ENCODE measurements around the gene KCNIP1. TPM values are rescaled to one million over a fixed set of nuclear protein-coding genes. Genes with fewer than 3 reads are reported as not detected.

The KCNIP1 gene
- total RNA-seq, 1 experiment from 2014 or later, result not detected

GRCh38 chr5:170511551-170512258 lies 7.9 kb downstream of the KCNIP1 start:
- no peaks in the 10 kb centered on the region for H3K4me1 ChIP-seq (ENCODE audit: insufficient read depth, low read length)
- no peaks in the 10 kb centered on the region for H3K9me2 ChIP-seq (replicated peaks; ENCODE audit: low read length)
- ChIA-PET POLR2A (ENCODE audit: unreplicated experiment) (interaction anchor here (0.7 kb wide), 1 partner anchor 1586 kb away, joined by 3 read pairs; no protein-coding TSS in a partner anchor), CTCF (no interaction called here)
- H2AFZ ChIP-seq (ENCODE audit: low read length), result no peak overlapping the region
- TF ChIP-seq, protein P1, sequence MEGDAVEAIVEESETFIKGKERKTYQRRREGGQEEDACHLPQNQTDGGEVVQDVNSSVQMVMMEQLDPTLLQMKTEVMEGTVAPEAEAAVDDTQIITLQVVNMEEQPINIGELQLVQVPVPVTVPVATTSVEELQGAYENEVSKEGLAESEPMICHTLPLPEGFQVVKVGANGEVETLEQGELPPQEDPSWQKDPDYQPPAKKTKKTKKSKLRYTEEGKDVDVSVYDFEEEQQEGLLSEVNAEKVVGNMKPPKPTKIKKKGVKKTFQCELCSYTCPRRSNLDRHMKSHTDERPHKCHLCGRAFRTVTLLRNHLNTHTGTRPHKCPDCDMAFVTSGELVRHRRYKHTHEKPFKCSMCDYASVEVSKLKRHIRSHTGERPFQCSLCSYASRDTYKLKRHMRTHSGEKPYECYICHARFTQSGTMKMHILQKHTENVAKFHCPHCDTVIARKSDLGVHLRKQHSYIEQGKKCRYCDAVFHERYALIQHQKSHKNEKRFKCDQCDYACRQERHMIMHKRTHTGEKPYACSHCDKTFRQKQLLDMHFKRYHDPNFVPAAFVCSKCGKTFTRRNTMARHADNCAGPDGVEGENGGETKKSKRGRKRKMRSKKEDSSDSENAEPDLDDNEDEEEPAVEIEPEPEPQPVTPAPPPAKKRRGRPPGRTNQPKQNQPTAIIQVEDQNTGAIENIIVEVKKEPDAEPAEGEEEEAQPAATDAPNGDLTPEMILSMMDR (conservative IDR thresholded peaks at IDR 0.05; ENCODE audit: low read depth, low read length), result no peak
- TF ChIP-seq EZH2 (IDR thresholded peaks at IDR 0.05; ENCODE audit: low read length, unreplicated experiment) (no peak), EZH2phosphoT487 (IDR thresholded peaks at IDR 0.05; ENCODE audit: borderline replicate concordance, low read length) (no peak)
- ATAC-seq, result no peak
- no peak overlapping the region for H3K27ac ChIP-seq (ENCODE audit: low read length)
- H3K4me2 ChIP-seq (ENCODE audit: low read length), result no peak overlapping the region
- peaks cover 19% of the 10 kb centered on the region for H3K27me3 ChIP-seq (ENCODE audit: low read length)
- no peaks in the 10 kb centered on the region for H3K36me3 ChIP-seq (ENCODE audit: low read depth, low read length)
- no peaks in the 10 kb centered on the region for H3K79me2 ChIP-seq (ENCODE audit: low read length)
- H3K4me3 ChIP-seq (ENCODE audit: low read length), result no peak overlapping the region
- intact Hi-C loops (cut with micrococcal nuclease), result no loop called here
- no peaks in the 10 kb centered on the region for H4K20me1 ChIP-seq (ENCODE audit: low read length)
- H3F3A ChIP-seq (ENCODE audit: low read length, unreplicated experiment), result no peaks in the 10 kb centered on the region
- no peak for DNase-seq
- BruUV-seq (replicated peaks), result no TSS peak
- no peak overlapping the region for H3K9ac ChIP-seq (ENCODE audit: low read length)
- no peaks in the 10 kb centered on the region for H3K9me3 ChIP-seq (ENCODE audit: low read length)

GRCh38 chr5:170513856-170514525 lies 10.2 kb downstream of the KCNIP1 start:
- Histone ChIP-seq H3K27ac (ENCODE audit: low read length) (no peak overlapping the region), H3K4me2 (ENCODE audit: low read length) (no peak overlapping the region), H3K9ac (ENCODE audit: low read length) (no peak overlapping the region), H3K79me2 (ENCODE audit: low read length) (no peaks in the 10 kb centered on the region), H3K4me3 (ENCODE audit: low read length) (no peak overlapping the region), H3K27me3 (ENCODE audit: low read length) (peaks cover 19% of the 10 kb centered on the region), H3K9me3 (ENCODE audit: low read length) (no peaks in the 10 kb centered on the region), H3K36me3 (ENCODE audit: low read depth, low read length) (no peaks in the 10 kb centered on the region), H4K20me1 (ENCODE audit: low read length) (no peaks in the 10 kb centered on the region), H3F3A (ENCODE audit: low read length, unreplicated experiment) (no peaks in the 10 kb centered on the region), H3K9me2 (replicated peaks; ENCODE audit: low read length) (no peaks in the 10 kb centered on the region), H2AFZ (ENCODE audit: low read length) (no peak overlapping the region), H3K4me1 (ENCODE audit: insufficient read depth, low read length) (no peaks in the 10 kb centered on the region)
- no TSS peak for BruUV-seq (replicated peaks)
- intact Hi-C loops (cut with micrococcal nuclease), result no loop called here
- no peak for ATAC-seq
- no peak for DNase-seq
- POLR2A ChIA-PET (ENCODE audit: unreplicated experiment), result no interaction called here
- no peak for TF ChIP-seq EZH2 (IDR thresholded peaks at IDR 0.05; ENCODE audit: low read length, unreplicated experiment)
- no peak for TF ChIP-seq EZH2phosphoT487 (IDR thresholded peaks at IDR 0.05; ENCODE audit: borderline replicate concordance, low read length)
- TF ChIP-seq, protein P1 (conservative IDR thresholded peaks at IDR 0.05; ENCODE audit: low read depth, low read length), result no peak
- CTCF ChIA-PET, result interaction anchor here (0.5 kb wide), 1 partner anchor 56 kb away, joined by 3 read pairs; no protein-coding TSS in a partner anchor

GRCh38 chr5:170517411-170517810 lies 13.6 kb downstream of the KCNIP1 start:
- POLR2A ChIA-PET (ENCODE audit: unreplicated experiment), result no interaction called here
- TF ChIP-seq EZH2phosphoT487 (IDR thresholded peaks at IDR 0.05; ENCODE audit: borderline replicate concordance, low read length), result no peak
- TF ChIP-seq, protein P1 (conservative IDR thresholded peaks at IDR 0.05; ENCODE audit: low read depth, low read length), result no peak
- no peak for TF ChIP-seq EZH2 (IDR thresholded peaks at IDR 0.05; ENCODE audit: low read length, unreplicated experiment)
- Histone ChIP-seq H3K4me3 (ENCODE audit: low read length) (no peak overlapping the region), H3K79me2 (ENCODE audit: low read length) (no peaks in the 10 kb centered on the region), H3K9me2 (replicated peaks; ENCODE audit: low read length) (no peaks in the 10 kb centered on the region), H3K27ac (ENCODE audit: low read length) (no peak overlapping the region), H3K4me1 (ENCODE audit: insufficient read depth, low read length) (no peaks in the 10 kb centered on the region), H4K20me1 (ENCODE audit: low read length) (no peaks in the 10 kb centered on the region), H3F3A (ENCODE audit: low read length, unreplicated experiment) (no peaks in the 10 kb centered on the region), H3K27me3 (ENCODE audit: low read length) (peaks cover 19% of the 10 kb centered on the region), H3K4me2 (ENCODE audit: low read length) (no peak overlapping the region), H2AFZ (ENCODE audit: low read length) (no peak overlapping the region), H3K9ac (ENCODE audit: low read length) (no peak overlapping the region), H3K36me3 (ENCODE audit: low read depth, low read length) (no peaks in the 10 kb centered on the region), H3K9me3 (ENCODE audit: low read length) (no peaks in the 10 kb centered on the region)
- ATAC-seq (no peak), DNase-seq (no peak)
- no TSS peak for BruUV-seq (replicated peaks)
- CTCF ChIA-PET, result no interaction called here
- intact Hi-C loops (cut with micrococcal nuclease), result no loop called here

All from PC-3 (cell line).